AG04449 (cell line): ENCODE results near the gene DGCR2.

Experiments used
- CTCF ChIA-PET: fragments of 350-600 bp; formaldehyde crosslinking; extraction: SDS; loops from one replicate; lab custom pipeline; 2021; ENCODE audit warnings: antibody characterized with exemption; lab: Yijun Ruan, JAX
- POLR2A ChIA-PET: fragments of 400-600, 350-600 bp; formaldehyde crosslinking; extraction: SDS; loops from one replicate; lab custom pipeline; 2020; ENCODE audit warnings: antibody characterized with exemption, inconsistent platforms; lab: Yijun Ruan, JAX
- DNase-seq: peaks from one replicate; pipeline ENCODE4 v3.0.0-alpha.2; 2010; ENCODE audit warnings: low read depth, low spot score
- H3K4me3 ChIP-seq: 2 replicates; pipeline ENCODE4 v1.5.1; 2011; ENCODE audit warnings: low read depth, mild to moderate bottlenecking, control low read depth, low read length
- CTCF ChIP-seq: IDR thresholded peaks from one replicate; pipeline ENCODE4 v1.5.1; 2011; ENCODE audit warnings: mild to moderate bottlenecking, moderate library complexity, low read length, control low read depth, inconsistent platforms; ENCODE audit not compliant: insufficient read depth; ENCODE audit errors: missing control alignments

DGCR2 gene, protein sequence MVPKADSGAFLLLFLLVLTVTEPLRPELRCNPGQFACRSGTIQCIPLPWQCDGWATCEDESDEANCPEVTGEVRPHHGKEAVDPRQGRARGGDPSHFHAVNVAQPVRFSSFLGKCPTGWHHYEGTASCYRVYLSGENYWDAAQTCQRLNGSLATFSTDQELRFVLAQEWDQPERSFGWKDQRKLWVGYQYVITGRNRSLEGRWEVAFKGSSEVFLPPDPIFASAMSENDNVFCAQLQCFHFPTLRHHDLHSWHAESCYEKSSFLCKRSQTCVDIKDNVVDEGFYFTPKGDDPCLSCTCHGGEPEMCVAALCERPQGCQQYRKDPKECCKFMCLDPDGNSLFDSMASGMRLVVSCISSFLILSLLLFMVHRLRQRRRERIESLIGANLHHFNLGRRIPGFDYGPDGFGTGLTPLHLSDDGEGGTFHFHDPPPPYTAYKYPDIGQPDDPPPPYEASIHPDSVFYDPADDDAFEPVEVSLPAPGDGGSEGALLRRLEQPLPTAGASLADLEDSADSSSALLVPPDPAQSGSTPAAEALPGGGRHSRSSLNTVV

GRCh38 chr22:19122143-19122751, at the start of gene DGCR2:
Gene DGCR2, minus strand, starts transcription at chr22:19122412. Its CDS starts 206 bp downstream, at chr22:19122206.
- TF ChIP-seq CTCF = no peak
- ChIA-PET POLR2A (interaction anchor here (1.0 to 2.2 kb wide), 3 partner anchors 11 to 22 kb away, joined by 3 to 12 read pairs (median 4); partner anchors contain the start of gene ESS2), CTCF (interaction anchor here (1.2 to 2.0 kb wide), 3 partner anchors 22 to 33 kb away, joined by 3 to 9 read pairs (median 4); partner anchors contain the start of gene ESS2)
- peak within 1 kb of the TSS; percentile 90 for H3K4me3 ChIP-seq
- peak; percentile 65 for DNase-seq

- ChIA-PET CTCF (interaction anchor here (0.6 to 1.1 kb wide), 4 partner anchors 10 to 216 kb away, joined by 3 to 4 read pairs (median 4); no protein-coding TSS in a partner anchor), POLR2A (no interaction called here)
- DNase-seq = no peak
- no peak for TF ChIP-seq CTCF
- H3K4me3 ChIP-seq = no peak overlapping the region; the same call in 1 of the 2 replicates
These were observed 47.7 kb upstream of the DGCR2 start for GRCh38 chr22:19169947-19170318.

DNA sequence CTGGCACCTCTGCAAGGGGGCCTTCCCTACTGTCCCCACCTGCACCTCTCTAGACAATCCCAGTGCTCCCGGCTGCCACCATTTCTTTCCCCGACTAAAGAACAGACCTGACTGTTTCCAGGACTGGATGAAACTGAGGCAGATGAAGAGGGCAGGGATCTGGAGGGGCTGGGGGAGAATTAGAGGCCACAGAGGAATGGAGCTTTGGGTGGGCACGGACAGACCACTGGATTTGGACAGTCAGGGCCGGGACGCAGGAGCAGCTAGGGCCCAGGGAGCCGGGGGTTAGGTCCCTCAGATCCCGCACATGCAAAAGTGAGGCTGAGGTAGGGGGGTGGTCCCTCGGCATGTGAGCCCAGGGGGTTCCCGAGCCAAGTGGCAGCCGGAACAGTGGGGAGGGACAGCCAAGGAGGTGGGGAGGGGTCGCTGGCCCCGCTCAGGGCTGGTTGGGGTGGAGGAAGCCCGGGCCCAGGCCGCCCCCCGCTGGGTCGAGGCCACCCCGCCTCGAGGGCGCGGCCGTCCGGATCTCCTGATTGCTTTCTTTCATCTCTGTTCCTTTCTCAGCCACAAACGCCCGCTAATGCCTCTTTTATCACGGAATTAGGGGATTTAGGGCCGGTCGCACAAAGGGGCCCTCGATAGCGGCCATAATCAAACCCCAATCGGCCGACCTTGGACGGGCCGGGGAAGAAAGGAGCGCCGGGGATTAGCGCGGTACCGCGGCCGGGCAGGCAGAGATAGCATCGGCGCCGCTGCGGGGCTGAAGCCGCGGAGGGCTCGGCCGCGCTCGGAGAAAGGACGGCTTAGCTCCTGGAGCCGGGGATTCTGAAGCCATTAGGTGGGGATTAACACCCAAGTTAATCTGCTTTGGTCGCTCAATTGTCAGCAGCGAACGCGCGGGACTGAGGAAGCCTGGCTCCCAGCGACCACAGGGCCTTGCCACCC, 47.1 kb upstream of the DGCR2 start:
- no peak for TF ChIP-seq CTCF
- H3K4me3 ChIP-seq = peak overlapping the region; percentile 36
- CTCF ChIA-PET = interaction anchor here (0.7 to 1.1 kb wide), 3 partner anchors 10 to 215 kb away, joined by 3 to 4 read pairs (median 3); no protein-coding TSS in a partner anchor
- POLR2A ChIA-PET = no interaction called here
- DNase-seq = no peak

GRCh38 chr22:19168088-19168890, 46.1 kb upstream of the DGCR2 start:
- ChIA-PET CTCF (interaction anchor here (1.1 to 2.7 kb wide), 2 partner anchors 11 to 23 kb away, joined by 4 to 10 read pairs; partner anchors contain the start of gene ESS2), POLR2A (interaction anchor here (0.6 kb wide), 1 partner anchor 10 kb away, joined by 3 read pairs; no protein-coding TSS in a partner anchor)
- no peak for TF ChIP-seq CTCF
- DNase-seq = no peak
- no peak overlapping the region for H3K4me3 ChIP-seq
